GM19240 (cell line): ENCODE measurements around the gene COL6A5.

Source experiments
- DNase-seq: peaks from one replicate; pipeline ENCODE4 v3.0.0; 2011; ENCODE audit warnings: low spot score; ENCODE audit not compliant: insufficient read length

The COL6A5 gene

DNA sequence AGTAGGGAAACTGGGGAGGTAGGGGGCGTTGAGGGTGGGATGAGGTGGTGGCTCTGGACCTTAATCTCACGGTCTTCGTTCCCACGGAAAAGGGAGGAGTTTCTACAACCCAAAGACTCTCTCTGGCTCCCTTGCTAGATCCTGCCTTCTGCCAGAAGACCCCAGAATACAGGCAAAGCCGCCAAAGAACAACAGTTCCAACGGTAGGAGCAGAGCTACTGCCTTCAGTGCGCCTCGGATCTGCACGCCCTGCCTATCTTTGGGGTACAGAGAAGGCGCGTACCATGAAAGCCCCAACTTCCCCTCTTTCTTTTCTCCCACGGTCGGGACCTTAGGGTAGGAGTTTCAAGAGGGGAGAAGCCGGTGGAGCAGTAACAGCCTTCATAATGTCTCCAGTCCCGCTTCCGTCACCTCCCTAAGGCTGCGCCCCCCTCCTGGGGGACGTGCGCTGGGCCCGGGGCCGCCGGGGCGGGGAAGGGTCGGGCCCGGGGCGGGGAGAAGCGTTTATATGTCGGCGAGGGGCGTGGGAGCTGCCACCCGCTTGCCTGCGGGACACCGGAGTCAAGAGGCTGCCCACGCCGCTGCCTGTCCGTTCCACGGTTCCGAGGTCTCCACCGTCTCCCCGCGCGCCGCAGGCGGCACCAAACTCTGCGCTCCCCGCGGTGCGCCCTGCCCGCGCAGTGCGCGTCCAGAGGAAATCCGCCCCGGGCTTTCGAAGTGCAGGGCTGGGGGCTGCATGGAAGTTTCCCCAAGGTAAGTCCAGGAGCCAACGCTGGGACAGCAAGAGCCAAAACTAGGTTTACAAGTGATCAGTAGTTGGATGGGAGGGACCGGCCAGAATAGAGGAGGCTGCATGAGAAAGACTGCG lies 171.4 kb downstream of the COL6A5 start, which contains the start of gene COL6A6:
TSS of gene COL6A6 (plus strand) at position 533 of the 868 bp plus-strand sequence. CDS start 43,188 bp downstream, outside the sequence.
- no peak for DNase-seq

DNA sequence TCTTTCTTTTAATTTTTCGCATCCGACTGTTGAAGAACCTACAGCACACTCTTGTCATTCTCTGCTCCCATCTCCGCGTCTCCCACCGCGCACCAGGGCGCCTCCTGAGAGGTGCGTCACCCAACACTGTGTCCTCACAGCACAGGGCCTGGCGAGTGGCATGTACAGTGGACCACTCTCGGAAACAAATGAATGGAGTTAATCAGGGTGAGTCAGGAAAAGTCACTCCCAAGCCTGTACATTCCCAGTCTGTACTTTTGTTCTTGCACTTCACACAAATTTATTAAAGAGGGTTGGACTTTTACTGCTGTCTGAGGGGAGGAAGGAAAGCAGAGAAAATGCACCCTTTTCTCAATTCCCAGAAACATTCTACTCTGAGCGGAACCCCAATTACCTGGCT lies 172.1 kb downstream of the COL6A5 start:
- no peak for DNase-seq

DNA sequence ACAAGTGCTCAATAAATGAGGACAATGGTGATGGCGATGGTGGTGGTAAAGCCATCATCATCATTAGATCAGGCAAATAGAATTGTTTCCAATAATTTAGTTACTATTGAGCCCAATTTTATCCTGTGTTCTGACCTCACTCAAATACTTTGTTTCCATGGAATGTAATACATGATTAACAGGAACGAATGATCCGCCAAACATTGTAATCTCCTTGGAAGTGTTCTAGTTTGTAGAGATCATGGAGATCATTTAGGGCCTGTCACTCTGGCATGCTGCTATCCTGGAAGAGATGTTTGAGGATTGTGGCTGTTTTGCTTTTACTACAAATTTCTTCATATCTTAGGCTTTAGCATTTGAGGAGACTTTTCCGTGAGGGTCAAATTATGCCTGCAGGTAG lies 174.3 kb downstream of the COL6A5 start:
- DNase-seq = no peak

DNA sequence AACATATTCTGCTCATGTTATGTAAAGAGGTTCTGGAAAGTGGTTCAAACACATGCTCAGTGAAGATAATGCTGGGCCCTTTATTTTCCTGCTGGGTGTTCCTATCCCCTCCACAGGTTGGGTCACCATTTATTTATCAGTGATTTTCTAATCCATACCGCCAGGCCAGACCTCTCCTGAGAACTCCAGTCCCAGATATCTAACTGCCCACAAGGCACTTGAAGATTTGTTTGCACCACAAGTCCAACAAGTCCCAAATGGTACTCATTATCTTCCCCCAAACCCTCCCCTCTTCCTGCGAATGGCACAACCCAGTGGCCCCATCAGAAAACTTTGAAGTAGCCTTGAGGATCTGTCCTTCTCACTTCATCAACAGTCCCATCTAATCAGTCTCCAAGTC lies 176.9 kb downstream of the COL6A5 start:
- DNase-seq = no peak

DNA sequence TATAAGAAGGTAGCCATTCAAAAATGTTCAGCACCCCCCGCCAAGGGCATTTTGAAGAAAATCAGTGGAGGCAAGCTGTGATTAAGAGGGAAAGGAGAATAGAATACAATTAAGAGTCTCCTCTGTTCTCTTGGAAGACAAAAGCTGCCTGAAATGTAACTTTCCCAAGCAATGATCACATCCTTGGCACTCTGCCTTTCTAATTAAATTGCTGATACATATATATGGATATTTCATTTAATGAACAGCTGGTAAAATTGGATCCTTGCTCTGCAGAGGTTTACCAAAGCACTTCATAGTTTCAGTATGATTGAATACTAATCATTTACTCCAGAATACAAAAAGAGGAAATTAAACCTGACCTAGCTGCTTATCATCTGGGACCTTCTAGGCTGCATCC lies 182.0 kb downstream of the COL6A5 start:
- no peak for DNase-seq

DNA sequence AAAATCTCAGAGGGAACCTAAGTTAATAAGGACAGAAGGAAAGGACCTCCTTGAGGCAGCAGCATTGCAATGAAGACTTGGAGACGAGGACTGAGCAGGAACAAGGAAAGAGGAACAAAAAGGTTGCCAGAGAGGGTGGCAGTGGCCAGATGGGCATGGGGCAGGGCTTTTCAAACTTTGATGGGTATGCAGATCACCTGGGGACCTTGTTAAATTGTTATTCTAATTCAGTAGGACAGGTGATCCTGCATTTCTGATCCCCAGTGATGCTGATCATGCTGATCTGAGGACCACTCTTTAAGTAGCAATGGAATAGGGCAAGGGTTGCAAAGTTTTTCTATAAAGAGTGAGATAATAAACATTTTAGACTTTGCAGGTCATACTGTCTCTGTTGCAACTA lies 182.6 kb downstream of the COL6A5 start:
- DNase-seq = no peak

DNA sequence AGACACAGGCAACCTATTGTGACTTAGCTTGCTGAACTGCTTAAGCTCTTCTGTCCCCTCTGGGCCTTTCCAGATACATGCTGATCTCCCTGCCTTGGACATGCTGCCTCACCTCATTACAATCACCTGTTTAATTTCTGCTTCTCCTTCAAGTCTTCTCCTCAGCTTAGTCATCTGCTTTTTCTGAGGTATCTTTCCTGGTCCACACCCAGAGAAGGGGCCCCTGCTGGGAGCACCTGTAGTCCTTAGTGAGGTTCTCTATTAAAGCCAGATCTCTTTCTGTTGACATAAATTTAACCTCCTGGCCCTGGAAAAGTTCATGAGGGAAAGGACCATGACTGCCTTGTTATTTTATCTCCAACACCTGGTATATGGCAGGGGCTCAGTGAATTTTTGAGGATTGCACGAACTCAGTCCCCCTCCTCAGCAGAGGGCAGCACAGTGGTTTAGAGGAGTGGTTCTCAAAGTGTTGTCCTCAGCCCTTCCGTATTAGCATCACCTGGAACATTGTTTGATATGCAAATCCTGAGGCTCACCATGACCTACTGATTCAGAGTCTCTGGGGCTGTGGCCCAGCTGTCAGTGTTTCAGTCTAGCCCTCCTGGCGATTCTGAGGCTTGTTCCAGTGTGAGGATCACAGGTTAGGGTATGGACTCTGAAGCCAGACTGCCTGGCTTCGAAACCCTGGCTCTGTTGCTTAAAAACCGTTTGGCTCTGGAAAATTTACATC lies 184.2 kb downstream of the COL6A5 start:
- no peak for DNase-seq

DNA sequence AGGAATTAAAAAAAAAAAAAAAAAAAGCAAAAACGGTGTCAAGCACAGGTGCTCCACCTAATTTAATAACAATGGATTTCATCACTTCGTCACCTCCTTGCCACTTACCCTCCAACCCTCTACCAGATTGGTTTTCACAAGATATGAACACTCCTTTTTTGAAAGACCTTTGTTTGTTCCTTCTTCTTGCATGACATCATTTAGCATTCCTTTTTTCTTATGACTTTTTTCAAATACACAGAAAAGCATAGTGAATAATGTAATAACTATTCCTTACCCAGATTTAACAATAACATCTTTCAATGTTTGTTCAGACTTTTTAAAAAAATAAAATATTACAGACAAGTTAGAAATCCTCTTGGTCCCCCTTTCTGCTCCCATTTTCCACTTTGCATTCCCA lies 187.8 kb downstream of the COL6A5 start:
- no peak for DNase-seq
